ENCODE measurements around the gene ATG4C.

DNA sequence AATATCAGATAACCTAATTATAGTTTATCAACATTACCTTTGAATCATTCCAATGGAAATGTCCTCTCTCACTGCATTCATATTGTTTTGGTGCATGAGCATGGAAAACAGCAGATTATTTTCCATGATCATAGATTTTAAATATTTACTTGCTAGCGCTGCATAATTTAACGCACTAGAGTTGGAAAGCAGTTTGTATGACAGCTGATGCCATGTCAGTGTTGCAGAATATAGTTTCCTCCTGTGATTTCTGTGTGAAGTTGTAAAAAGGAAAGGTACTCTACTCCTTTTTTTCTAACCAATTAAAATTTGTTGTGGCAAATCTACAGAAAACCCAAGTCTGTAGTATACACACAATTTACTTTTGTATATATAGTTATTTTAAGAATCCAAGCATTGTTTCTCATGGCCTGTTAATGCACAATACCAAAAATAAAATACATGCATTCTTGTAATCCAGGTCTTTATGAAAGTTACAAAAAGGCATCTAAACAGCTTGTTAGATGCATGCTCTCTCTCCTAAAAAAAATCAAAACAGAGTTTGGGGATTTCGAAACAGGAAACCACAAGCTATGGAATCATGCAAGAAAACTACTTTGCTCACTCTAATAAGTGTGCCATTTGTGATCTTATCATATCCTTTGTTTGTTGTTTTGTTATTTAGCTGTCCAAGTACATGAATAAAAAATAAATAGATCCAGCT, 1.9 kb upstream of the ATG4C start:
- TF ChIP-seq, protein P1, sequence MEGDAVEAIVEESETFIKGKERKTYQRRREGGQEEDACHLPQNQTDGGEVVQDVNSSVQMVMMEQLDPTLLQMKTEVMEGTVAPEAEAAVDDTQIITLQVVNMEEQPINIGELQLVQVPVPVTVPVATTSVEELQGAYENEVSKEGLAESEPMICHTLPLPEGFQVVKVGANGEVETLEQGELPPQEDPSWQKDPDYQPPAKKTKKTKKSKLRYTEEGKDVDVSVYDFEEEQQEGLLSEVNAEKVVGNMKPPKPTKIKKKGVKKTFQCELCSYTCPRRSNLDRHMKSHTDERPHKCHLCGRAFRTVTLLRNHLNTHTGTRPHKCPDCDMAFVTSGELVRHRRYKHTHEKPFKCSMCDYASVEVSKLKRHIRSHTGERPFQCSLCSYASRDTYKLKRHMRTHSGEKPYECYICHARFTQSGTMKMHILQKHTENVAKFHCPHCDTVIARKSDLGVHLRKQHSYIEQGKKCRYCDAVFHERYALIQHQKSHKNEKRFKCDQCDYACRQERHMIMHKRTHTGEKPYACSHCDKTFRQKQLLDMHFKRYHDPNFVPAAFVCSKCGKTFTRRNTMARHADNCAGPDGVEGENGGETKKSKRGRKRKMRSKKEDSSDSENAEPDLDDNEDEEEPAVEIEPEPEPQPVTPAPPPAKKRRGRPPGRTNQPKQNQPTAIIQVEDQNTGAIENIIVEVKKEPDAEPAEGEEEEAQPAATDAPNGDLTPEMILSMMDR (IDR thresholded peaks at IDR 0.05), result no peak
- TF ChIP-seq POLR2AphosphoS5 (IDR thresholded peaks at IDR 0.05), result no peak

Measured in prostate gland (tissue), 2 donors.